Keratinocyte (primary cell): ENCODE results near the gene FBXO8. TPM values are rescaled to one million over a fixed set of nuclear protein-coding genes. Genes with fewer than 3 reads are reported as not detected.

Source experiments
- DNase-seq: peaks from one replicate; pipeline ENCODE4 v3.0.0-alpha.2; 2011; ENCODE audit warnings: low read depth, missing footprints, low spot score
- FAIRE-seq: peaks from 2 replicates; lab custom pipeline; 2011; peaks lifted over from hg19 to GRCh38; lab: Jason Lieb, UNC
- H2AFZ ChIP-seq: 2 replicates; pipeline ENCODE4 v1.6.0; 2012; ENCODE audit warnings: low read length, control low read depth, inconsistent platforms; ENCODE audit not compliant: control insufficient read depth
- H3K27ac ChIP-seq: 2 replicates; pipeline ENCODE4 v1.5.1; 2011; ENCODE audit warnings: low read length; ENCODE audit not compliant: control insufficient read depth, insufficient read depth
- H3K27me3 ChIP-seq: 3 replicates; pipeline ENCODE4 v1.6.0; 2011; ENCODE audit warnings: low read length; ENCODE audit not compliant: control insufficient read depth, insufficient read depth; ENCODE audit errors: extremely low read depth
- H3K36me3 ChIP-seq, 2 experiments: 2 replicates in 1 of 2; 3 replicates in 1 of 2; pipeline ENCODE4 v1.5.1; 2011; ENCODE audit warnings: low read length in 2 of 2, mild to moderate bottlenecking in 1 of 2; ENCODE audit not compliant: control insufficient read depth in 2 of 2, insufficient read depth in 2 of 2; ENCODE audit errors: extremely low read depth in 1 of 2
- H3K4me1 ChIP-seq: 3 replicates; pipeline ENCODE4 v1.5.1; 2011; ENCODE audit warnings: low read length; ENCODE audit not compliant: control insufficient read depth, insufficient read depth; ENCODE audit errors: extremely low read depth
- H3K4me2 ChIP-seq: 3 replicates; pipeline ENCODE4 v1.6.0; 2011; ENCODE audit warnings: low read depth, low read length; ENCODE audit not compliant: control insufficient read depth, insufficient read depth; ENCODE audit errors: extremely low read depth
- H3K4me3 ChIP-seq, 3 experiments: fragments of 200-600 bp in 1 of 3; sonication (generic) in 1 of 3; 2 replicates in 2 of 3; 3 replicates in 1 of 3; pipeline ENCODE4 v1.5.1; 2011 to 2016; ENCODE audit warnings: low read length in 3 of 3, mild to moderate bottlenecking in 3 of 3, control low read depth in 2 of 3, inconsistent platforms in 1 of 3, low read depth in 1 of 3, mixed read lengths in 1 of 3, mixed run types in 1 of 3, moderate library complexity in 1 of 3; ENCODE audit not compliant: control insufficient read depth in 2 of 3, insufficient read depth in 2 of 3; ENCODE audit errors: extremely low read depth in 1 of 3
- H3K79me2 ChIP-seq: 2 replicates; pipeline ENCODE4 v1.6.0; 2012; ENCODE audit warnings: low read length; ENCODE audit not compliant: control insufficient read depth, insufficient read depth
- H3K9ac ChIP-seq: 3 replicates; pipeline ENCODE4 v1.6.0; 2011; ENCODE audit warnings: low read length; ENCODE audit not compliant: control insufficient read depth, insufficient read depth; ENCODE audit errors: extremely low read depth
- H3K9me1 ChIP-seq: 3 replicates; pipeline ENCODE4 v1.6.0; 2011; ENCODE audit warnings: low read length; ENCODE audit not compliant: control insufficient read depth, insufficient read depth; ENCODE audit errors: extremely low read depth
- H3K9me3 ChIP-seq: 2 replicates; pipeline ENCODE4 v1.5.1; 2012; ENCODE audit warnings: low read depth, low read length; ENCODE audit not compliant: control insufficient read depth
- H4K20me1 ChIP-seq: 3 replicates; pipeline ENCODE4 v1.6.0; 2011; ENCODE audit warnings: low read length; ENCODE audit not compliant: control insufficient read depth, insufficient read depth; ENCODE audit errors: extremely low read depth
- EZH2 ChIP-seq: IDR thresholded peaks from one replicate; pipeline ENCODE4 v1.6.1; 2012; ENCODE audit warnings: inconsistent platforms, mild to moderate bottlenecking, low read length, moderate library complexity
- dilution Hi-C: fragments of 300-500 bp; cut with MboI; formaldehyde crosslinking; loops from one replicate; pipeline ENCODE4 v1.7.0; 2020; ENCODE audit warnings: low sequenced_read_pairs; ENCODE audit not compliant: extremely low pct_ligation_motif_present
- polyA plus RNA-seq, 5 experiments: library from polyadenylated mRNA; depleted of rRNA in 3 of 5; stranded (reverse) in 3 of 5; stranded (forward) in 1 of 5; unstranded in 1 of 5; fragments of >200 nt; gene quantifications; 1 replicate in 1 of 5; 2 replicates in 3 of 5; 3 replicates in 1 of 5; pipeline versions ENCODE4 v1.2.1 to v1.2.3, GENCODE V29; 2011 to 2012; ENCODE audit warnings: missing spikeins in 2 of 5, low read depth in 1 of 5, low replicate concordance in 1 of 5
- TF ChIP-seq, protein P1 (sequence below), 3 experiments: IDR thresholded peaks in 1 of 3; conservative IDR thresholded peaks in 1 of 3; optimal IDR thresholded peaks in 1 of 3; 2 replicates in 2 of 3; 3 replicates in 1 of 3; pipeline versions ENCODE3 to v1.5.1; 2011; ENCODE audit warnings: low read length in 3 of 3, mild to moderate bottlenecking in 3 of 3, moderate library complexity in 2 of 3, control low read depth in 1 of 3, inconsistent platforms in 1 of 3; ENCODE audit not compliant: insufficient read depth in 2 of 3; ENCODE audit errors: extremely low read depth in 1 of 3

FBXO8 gene
- polyA plus RNA-seq, 1 donor (not counting 4 experiments of a cell fraction or from before 2014, with no cell fraction given) = 21.0 TPM

- FAIRE-seq = no peak
- no peaks in the 10 kb centered on the region for H3K9me3 ChIP-seq
- H2AFZ ChIP-seq = no peak overlapping the region
- H3K9me1 ChIP-seq = no peaks in the 10 kb centered on the region
- no peak overlapping the region for H3K4me2 ChIP-seq
- no peaks in the 10 kb centered on the region for H3K79me2 ChIP-seq
- no peak for DNase-seq
- no peak overlapping the region for H3K4me3 ChIP-seq
- H3K36me3 ChIP-seq = no peaks in the 10 kb centered on the region
- TF ChIP-seq, protein P1, sequence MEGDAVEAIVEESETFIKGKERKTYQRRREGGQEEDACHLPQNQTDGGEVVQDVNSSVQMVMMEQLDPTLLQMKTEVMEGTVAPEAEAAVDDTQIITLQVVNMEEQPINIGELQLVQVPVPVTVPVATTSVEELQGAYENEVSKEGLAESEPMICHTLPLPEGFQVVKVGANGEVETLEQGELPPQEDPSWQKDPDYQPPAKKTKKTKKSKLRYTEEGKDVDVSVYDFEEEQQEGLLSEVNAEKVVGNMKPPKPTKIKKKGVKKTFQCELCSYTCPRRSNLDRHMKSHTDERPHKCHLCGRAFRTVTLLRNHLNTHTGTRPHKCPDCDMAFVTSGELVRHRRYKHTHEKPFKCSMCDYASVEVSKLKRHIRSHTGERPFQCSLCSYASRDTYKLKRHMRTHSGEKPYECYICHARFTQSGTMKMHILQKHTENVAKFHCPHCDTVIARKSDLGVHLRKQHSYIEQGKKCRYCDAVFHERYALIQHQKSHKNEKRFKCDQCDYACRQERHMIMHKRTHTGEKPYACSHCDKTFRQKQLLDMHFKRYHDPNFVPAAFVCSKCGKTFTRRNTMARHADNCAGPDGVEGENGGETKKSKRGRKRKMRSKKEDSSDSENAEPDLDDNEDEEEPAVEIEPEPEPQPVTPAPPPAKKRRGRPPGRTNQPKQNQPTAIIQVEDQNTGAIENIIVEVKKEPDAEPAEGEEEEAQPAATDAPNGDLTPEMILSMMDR (optimal IDR thresholded peaks at IDR 0.05 in 1 of 3, IDR thresholded peaks at IDR 0.05 in 1 of 3, conservative IDR thresholded peaks at IDR 0.05 in 1 of 3; ENCODE audit: extremely low read depth in 1 of 3, insufficient read depth in 2 of 3, low read length in 3 of 3) = no peak
- TF ChIP-seq EZH2 = no peak
- no peak overlapping the region for H3K9ac ChIP-seq
- H3K27me3 ChIP-seq = no peaks in the 10 kb centered on the region
- dilution Hi-C loops = no loop called here
- H4K20me1 ChIP-seq = no peaks in the 10 kb centered on the region
- no peak overlapping the region for H3K27ac ChIP-seq
- no peaks in the 10 kb centered on the region for H3K4me1 ChIP-seq
Measured at GRCh38 chr4:174307694-174308093, 24.2 kb upstream of the FBXO8 start.

DNA sequence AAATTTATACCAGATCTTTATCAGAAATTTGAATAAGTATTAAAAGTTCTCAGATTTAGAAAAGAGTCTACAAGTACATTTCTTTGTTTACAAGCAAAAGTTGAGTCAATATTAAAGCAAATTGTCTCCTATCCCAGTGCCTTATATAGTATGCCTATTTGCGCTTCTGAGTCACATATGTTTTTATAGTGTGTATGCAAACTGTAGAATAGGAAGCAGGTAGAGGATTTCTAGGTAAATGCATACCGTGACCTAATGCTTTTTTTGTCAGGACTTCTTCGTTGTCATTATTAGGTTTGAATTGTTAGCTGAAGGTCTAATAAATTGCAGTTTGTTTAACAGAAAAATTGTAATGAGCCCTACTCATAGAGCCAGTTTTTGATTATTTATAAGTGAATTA is 22.5 kb upstream of the FBXO8 start:
- H2AFZ ChIP-seq = no peak overlapping the region
- DNase-seq (no peak), FAIRE-seq (no peak)
- H3K4me1 ChIP-seq = no peaks in the 10 kb centered on the region
- no peaks in the 10 kb centered on the region for H3K36me3 ChIP-seq
- H3K9me3 ChIP-seq = no peaks in the 10 kb centered on the region
- H3K27ac ChIP-seq = no peak overlapping the region
- dilution Hi-C loops = no loop called here
- H4K20me1 ChIP-seq = no peaks in the 10 kb centered on the region
- H3K79me2 ChIP-seq = no peaks in the 10 kb centered on the region
- no peak overlapping the region for H3K4me3 ChIP-seq
- no peak overlapping the region for H3K9ac ChIP-seq
- H3K4me2 ChIP-seq = no peak overlapping the region
- no peak for TF ChIP-seq EZH2
- TF ChIP-seq, protein P1 (optimal IDR thresholded peaks at IDR 0.05 in 1 of 3, IDR thresholded peaks at IDR 0.05 in 1 of 3, conservative IDR thresholded peaks at IDR 0.05 in 1 of 3; ENCODE audit: extremely low read depth in 1 of 3, insufficient read depth in 2 of 3, low read length in 3 of 3) = no peak
- H3K27me3 ChIP-seq = no peaks in the 10 kb centered on the region
- no peaks in the 10 kb centered on the region for H3K9me1 ChIP-seq
